Measurements from ENCODE around the gene HNRNPH2.

HNRNPH2 gene, protein sequence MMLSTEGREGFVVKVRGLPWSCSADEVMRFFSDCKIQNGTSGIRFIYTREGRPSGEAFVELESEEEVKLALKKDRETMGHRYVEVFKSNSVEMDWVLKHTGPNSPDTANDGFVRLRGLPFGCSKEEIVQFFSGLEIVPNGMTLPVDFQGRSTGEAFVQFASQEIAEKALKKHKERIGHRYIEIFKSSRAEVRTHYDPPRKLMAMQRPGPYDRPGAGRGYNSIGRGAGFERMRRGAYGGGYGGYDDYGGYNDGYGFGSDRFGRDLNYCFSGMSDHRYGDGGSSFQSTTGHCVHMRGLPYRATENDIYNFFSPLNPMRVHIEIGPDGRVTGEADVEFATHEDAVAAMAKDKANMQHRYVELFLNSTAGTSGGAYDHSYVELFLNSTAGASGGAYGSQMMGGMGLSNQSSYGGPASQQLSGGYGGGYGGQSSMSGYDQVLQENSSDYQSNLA

DNA sequence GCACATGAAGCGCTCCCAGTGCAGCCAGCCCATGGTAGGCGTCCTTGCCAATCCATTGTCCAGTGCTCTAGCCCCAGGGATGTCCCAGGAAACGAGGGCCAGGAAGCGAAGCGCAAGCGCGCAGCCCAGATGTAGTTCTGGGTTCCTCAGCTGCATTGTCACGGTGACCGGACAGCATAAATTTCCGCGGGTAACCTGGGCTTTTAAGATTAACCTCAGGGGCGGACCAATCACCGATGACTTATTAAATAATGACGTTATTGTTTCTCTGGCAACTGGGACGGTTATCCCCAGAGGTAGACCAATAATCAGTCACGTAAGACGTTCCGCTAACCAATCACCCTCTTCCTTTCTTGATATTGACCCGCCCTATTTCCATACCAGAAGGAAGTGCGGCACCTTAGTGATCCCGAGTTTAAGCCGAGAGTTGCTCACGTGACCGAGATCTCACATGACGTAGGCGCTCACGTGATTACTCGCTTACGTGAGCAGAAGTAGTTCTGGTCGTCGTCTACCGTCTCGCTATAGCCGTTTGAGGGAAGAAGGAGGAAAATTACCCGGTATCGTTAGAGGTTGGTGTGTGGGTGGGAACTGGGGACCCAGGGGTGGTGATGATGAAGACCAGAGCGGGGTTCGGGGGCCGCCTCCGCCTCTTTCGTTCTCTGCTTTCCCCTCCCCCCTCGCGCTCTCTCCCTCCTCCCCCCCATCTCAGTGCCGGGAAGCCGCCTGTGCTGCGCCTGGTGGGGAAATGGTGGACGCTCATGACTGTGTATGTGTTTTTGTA is at the start of gene HNRNPH2, which contains the start of gene GLA:
TSS of gene HNRNPH2 (plus strand) at position 475 of the 784 bp plus-strand sequence. CDS start 3,767 bp downstream, outside the sequence.
TSS of gene GLA (minus strand) at position 178 of the 784 bp plus-strand sequence. CDS start at position 156, 22 bp downstream.
- DNase-seq: peak; percentile 76

DNA sequence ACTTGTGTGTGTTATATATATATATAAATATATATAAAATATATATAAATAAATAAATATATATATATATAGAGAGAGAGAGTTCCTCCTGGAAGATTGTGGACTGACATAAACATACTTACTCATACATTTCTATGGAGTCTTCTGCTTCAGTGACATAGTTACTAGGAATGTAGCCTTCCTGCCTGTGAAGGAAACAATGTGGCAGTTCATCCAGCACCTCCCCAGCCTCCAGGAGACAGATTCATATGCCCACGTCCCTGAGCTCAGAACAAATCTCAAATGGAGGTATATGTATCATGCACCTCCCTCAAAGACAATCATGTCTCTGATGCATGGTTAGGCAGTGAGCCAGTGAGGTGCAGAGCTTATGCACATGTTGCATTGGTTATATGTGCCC is 48.1 kb upstream of the HNRNPH2 start:
- DNase-seq: no peak

DNA sequence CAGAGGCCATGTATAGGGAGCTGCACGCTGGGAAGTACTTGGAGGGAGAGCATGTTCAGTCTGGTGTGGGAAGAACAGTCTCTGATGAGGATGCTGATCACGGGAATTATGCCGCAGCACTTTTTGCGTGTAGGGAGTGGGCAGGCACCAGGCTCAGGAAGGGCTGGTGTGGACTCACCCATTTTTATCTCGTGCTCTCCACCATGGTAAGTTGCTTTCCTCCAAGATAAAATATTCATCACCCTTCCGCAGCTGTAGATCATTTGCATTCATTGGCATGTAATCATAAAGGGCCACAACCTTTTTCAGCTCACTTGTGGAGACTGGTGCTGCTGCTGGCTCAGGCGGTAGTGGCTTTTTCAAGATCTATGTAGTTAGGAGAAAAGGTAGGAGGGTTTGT is 47.6 kb upstream of the HNRNPH2 start:
- DNase-seq: no peak

DNA sequence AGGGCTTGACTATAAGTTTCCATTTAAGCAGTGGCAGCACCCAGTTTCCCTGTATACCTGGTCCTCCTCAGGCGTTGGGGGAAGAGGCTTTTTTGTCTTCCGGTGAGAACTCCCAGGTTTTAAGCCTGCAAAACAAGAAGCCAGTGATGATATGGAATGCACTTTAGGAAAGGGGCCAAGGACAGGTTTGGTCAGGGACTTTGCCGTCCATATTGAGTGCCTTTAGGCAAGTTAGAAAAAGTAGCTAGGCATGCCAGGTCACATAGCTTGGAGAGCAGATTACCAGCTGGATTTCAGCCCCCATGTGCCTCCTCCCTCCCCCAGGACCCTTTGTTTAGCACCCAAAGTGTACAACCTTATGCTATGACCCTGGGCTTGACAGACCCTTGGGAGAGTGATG is 45.9 kb upstream of the HNRNPH2 start:
- DNase-seq: no peak

DNA sequence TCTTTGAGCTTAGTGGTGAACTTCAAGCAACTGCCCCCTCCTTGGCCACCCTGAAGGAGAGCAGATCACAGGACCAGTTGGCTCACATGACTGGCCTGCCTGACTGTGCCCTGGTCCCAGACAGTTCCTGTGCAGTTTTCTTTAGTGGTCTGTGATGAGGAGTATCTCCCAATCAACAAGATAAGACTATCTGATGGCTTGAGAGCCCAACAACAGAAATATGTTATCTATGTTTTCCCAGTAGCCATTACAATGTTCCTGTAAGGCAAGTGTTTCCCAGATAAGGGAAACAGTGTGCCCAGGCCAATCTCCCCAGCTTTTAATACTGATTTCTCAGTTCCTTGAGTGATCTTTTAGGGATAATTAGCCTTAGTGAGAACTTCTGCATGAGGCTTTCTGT is 45.3 kb upstream of the HNRNPH2 start:
- DNase-seq: no peak

DNA sequence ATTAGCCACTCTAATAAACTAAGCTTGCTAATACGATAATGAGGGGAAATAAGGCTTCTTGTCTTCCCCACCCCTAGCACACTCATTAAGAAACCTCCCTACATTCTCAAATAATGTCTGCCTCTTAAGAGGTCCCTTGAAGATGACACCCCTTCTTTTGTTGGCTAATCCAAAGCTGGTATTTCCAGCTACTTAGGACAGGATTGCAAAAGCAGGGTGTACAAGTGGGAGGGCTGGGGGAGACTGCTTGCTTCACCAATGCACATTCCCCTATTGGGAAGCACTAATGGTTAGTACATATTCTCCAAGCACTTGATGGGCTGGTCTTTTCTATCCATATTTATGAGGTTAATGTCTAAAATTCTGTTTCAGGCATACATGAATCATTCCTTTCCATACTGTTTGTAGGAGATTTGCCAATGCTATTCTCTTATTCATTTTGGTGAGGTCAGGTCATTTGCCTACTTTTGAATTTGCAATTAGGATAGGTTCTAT is 42.7 kb upstream of the HNRNPH2 start:
- no peak for DNase-seq

DNA sequence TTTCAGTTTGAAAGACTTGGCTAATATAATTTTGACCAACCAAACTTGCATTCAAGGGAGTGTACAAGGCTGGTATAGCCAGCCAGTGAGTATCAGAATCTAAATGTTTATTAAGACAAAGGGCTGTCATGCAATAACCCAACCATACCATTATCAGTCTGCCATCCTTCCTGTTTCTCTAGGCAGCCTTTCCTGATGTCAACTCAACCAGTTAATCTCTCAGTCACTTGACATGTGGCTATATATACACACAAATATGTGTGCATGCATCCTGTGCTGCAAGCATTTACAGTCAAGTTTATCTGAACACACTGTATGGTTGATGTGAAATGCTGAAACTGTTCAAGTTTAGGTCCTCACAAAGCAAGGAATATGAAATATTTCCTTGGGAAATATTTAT is 39.2 kb upstream of the HNRNPH2 start:
- DNase-seq: no peak

DNA sequence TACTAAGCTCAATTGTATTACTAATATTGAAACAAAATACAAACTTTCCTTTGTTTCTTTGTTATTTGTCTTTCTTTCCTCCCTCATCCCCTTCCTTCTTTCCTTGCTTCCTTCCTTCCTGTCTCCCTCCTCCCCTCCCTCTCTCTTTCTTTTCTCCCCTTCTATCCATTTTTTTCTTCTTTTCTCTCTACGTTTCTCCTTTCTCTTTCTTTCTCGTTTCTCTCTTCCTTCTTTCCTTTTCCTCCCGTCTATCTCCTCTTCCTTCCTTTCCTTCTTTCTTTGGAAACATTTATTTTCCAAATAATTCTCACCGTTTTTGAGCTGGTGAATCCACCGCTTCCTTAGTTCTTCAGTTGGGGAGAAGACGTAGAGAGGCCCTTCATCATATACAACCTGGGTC is 38.3 kb upstream of the HNRNPH2 start:
- DNase-seq: no peak

DNA sequence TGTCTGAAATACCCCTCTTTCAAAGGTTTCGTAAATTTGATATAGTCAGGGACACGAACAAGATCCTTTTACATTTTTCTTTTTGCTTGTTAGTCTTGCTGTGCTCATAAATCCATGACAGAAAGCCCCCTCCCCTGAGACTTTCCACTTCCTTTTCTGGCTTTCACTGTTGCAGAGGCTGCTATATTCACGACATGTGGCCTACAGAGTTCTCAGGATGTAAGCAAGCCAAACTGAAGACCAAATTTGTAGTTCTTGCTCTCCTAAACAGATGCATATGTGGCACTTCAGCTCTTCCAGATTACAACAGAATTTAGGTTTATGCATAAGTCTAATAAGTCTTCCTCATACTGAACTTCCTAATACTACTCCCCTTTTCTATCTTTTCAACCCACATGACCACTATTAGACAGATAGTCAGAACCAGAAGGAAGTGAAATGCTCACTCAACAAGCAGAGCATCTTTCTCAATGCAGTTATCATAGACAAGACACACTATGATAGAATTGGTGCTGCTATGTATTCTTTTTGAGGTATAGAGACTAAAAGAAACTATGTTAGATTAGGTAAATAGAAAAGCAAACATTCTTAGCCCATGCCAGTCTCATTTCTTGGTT is 37.0 kb upstream of the HNRNPH2 start:
- DNase-seq: no peak

DNA sequence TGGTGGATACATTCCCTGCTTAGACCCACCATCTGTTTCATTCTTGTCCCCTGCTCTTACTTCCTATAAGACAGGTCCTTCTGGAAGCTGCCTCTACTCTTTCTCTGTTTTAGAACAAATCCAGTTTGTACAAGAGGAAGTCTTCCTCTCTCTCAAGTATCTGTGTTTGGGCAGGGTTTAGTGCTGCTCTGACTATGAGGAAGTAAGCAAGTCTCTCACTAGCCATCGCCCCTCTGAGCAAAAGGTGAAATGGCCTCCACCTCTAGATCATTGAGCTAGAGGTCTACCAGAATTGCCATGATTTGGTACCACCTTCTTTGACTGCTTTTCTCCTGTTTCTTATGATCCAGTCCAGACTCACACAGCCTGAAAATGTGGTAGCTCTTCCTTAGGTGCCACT is 30.5 kb upstream of the HNRNPH2 start:
- DNase-seq: no peak

DNA sequence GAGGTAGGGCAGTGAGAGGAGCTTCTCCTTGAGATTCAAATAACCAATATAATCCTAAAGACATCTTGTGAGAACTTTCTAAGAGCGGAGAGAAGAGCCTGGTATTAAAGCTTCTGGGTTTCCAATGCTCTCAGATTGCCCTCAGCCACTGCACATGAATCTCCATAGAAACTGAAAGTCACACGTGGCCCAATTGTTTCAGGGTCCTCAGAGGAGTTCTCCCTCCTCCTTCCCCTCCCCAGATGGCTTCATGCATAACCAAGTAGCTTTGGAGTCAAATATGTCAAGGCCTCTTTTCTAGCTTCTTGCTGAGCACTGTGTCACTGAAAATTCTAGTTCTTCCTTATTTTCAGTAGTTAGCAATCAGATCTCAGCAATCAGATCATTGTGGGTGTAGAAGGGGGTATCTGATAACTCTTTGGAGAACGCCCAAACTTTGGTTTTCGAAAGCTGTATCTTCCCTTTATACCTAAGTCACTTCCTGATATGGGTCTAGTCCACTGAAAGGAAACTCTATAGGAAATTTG is 24.3 kb upstream of the HNRNPH2 start:
- DNase-seq: no peak

DNA sequence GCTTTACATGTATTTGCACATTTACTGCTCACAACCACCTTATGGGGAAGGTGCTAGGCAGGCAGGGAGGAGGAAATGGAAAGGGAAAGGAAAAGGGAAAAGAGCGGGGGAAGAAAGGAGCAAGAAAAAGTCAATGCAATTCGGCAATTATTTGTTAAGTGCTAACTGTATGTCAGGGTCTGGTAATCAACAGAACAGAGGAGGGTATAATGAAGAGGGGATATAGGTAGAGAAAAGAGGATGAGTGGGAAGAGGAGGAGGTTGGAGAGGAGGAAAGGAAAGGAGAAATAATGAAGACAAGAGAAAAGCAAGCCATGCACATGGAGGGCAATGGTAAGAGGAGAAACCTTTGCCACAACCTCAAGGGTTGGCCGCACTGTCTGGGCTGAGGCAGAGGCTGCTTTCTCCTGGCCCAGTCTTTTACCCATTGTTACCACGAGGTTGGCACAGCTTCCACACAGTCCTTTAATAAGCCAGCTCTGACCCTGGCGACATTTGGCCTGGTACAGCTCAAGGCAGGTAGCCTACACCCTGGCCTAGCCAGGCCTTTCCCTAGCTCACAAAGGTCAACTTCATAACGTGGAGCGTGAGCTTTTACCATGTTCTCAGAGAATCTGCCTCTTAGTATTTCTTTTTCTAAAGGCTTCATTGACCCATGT is 22.9 kb upstream of the HNRNPH2 start:
- DNase-seq: no peak

DNA sequence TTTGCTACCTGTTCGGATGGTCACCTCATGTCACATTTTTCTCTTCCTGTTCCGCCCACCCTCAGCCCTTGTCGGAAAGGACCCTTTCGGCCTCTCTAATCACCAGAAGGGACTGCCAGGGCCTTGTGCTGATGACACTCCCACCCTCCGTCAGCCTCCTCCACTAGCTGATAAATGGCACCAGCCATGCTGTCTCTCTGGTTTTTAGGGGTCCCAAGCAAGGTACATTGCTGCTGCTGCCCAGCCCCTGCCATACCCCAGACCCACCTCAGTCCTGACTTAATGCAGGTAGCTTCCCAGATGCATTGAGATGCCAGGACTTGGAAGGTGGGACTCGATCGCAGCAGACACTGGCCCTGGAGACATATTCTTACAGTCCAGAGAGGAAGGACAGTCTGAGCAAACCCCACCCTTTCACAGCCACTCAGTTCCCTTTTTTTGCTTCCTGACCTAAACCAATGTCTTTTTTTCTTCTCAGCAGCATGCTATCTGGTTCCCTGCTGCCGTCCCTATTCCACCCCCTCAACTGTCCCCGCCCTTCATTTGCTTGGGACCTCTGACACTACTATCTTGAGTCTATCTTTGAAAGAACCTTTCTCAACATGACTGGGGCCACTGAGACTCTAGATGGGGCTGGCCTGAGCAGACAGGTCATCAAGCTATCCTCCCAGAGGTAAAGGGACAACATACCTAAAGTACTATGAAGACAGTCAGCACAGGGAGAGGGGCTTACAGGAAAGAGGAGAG is 22.1 kb upstream of the HNRNPH2 start, which contains the start of gene BTK:
TSS of gene BTK (minus strand) at position 397 of the 747 bp plus-strand sequence. CDS start 10,907 bp downstream, outside the sequence.
- DNase-seq: no peak

DNA sequence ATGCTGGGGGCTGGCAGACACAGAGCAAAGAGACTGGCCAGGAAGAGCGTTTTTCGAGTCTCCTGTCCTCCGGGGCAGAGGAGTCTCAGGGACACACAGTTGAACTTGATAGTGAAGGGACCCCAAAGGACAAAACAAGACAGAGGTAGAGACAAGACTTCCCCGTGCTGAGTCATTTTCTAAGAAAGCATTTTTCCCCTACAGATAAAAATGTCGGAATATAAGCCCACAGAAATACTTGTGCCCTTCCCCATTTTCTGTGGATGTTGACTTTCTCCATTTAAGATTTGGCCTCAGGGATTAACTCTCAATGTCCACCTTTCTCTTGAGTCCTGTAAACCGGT is 21.5 kb upstream of the HNRNPH2 start:
- no peak for DNase-seq

DNA sequence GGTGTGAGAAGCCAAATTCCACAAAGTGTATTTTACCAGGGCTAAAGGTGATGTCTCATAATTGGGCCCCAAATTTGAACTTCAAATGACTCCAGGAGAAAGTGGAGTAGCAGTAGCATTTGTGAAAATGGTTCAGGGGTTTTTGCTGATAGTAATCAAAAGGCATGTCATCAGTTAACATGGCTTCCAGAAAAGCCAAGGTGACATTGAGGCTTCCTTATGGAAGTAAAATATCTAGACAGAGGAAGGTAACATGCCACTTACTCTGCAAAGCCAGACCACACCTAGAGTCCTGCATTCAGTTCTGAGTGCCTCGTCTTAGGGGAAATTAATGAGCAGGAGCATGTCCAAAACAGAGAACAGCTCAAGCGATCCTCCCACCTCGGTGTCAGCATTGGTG is 19.4 kb upstream of the HNRNPH2 start:
- no peak for DNase-seq

DNA sequence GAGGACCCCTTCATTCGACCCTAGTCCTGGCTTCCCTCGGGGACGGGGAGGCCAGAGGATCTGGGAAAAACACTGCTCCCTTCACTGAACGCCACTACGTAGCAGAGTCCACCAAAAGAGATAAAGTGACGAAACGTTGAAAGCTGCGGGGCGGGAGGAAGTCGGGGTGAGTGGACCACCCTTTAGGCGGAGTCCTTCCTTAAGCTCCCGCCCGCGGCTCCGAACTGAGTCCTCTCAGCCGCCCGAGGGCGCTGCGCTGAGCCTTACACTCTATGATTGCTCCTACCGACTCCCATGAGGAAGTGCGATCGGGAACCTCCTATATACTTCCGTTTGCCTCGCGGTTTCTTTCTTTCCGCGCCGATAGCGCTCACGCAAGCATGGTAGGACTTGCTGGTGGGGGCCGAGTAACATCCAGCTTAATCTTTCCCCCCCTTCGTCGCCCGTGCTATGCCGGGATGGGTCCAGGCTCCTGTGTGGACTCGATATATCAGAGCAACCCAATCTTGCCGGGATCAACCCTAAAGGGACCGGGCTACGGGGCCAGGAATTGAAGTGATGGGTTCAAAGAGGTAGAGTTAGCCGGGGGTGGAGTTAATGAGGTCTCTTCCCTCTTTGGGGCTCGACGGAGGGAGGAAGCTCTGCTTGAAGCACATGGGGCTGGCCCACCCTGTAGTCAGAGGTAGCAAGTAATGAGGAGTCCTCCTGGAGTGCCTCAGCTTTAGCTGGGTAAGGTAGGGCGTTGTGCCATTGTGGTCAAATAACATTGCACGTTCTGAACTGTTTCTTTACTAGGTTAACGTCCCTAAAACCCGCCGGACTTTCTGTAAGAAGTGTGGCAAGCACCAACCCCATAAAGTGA is 17.1 kb upstream of the HNRNPH2 start, which contains the start of gene RPL36A:
TSS of gene RPL36A (plus strand) at position 348 of the 862 bp plus-strand sequence. CDS start at position 381, 33 bp downstream.
- peak; percentile 78 for DNase-seq

DNA sequence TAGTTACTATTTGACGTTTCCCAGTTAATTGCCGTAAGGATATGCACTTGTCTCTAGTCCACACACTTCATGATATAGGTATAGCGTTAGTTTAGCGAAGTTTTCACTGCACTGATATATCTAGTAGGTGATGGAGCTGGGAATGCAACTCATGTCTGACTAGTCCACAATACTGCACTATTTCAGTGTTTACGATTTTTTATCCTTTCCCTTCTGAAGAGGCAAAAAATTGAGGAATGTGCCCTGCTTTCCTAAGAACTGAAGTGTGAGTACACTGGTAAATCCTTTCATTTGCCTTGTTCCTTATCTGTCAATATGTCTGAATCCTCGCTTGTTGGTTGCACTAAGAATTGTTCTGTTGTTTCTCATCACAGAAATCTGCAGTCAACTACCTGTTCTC is 16.2 kb upstream of the HNRNPH2 start:
- no peak for DNase-seq

DNA sequence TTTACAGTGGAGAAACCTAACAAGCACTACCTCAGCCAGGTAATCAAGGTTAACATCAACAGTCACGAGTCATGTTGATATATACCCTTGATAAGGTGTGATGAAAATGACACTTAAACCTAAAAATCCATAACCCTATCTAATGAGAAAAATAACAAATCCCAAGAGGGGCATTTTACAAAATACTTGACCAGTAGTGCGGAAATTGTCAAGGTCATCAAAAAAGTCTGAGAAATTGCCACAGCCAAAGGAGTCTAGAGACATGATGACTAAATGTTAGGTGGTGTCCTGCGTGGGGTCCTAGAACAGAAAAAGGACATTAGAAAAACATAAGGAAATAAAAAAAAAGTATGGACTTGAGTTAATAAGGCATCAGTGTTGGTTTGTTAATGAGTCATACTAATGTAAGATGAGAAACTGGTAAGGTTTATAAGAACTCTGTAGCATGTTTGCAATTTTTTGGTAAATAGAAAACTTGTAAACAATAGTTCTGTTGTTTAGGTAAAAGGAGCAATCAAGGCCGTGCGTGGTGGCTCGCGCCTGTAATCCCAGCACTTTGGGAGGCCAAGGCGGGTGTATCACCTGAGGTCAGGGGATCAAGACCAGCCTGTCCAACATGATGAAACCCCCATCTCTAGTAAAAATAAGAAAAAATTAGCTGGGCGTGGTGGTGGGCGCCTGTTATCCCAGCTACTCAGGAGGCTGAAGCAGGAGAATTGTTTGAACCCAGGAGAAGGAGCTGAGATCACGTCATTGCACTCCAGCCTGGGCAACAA is 14.3 kb upstream of the HNRNPH2 start:
- DNase-seq: no peak

DNA sequence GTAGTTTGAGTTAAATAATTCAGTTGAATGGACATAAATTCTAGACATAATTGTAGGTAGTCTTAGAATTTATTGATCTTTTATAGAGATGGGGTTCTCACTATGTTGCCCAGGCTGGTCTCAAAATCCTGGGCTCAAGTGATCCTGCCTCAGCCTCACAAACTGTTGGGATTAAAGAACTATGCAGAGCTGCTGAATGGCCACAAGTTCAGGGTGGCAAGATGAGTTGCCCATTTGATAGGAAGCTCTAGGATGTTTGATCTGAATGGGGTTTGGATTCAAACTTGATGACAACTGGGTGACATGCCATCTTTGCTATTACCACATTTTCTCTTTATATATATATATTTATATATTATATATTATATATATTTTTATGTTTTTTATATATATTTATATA is 13.7 kb upstream of the HNRNPH2 start:
- DNase-seq: no peak

DNA sequence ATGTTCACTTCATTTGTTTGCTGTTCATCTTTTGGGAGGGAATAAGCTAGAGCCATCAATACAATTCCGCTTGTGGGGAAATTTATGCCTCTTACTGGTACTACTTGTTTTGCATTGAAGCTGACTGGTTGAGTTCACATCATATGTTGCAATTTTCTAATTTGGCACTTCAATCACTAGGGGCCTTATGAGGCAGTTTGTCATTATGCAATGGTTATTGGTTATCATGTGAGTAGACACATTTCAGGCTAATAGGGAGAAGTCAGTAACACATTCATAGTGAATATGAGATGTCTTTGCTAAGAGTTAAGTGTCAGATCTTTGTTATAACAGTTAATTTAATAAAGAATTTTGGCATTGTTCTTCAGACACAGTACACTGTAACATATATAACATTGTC is 12.2 kb upstream of the HNRNPH2 start:
- no peak for DNase-seq

All from NK-92 treated with Interleukin-12 subunit alpha and Interleukin-12 subunit beta, amount 100 ng/mL, for 24 hours (cell line).